Upper lobe of left lung (tissue), 6 donors: ENCODE data around the gene MYH9. TPM values are rescaled to one million over a fixed set of nuclear protein-coding genes. Genes with fewer than 3 reads are reported as not detected.

Source experiments
- ATAC-seq, 2 donors: fragments of 200-7000 bp; cut with Tn5 transposase; one replicate each; pipeline ENCODE4 v1.9.1; 2022; ENCODE audit warnings: mild to moderate bottlenecking in 2 of 2, moderate library complexity in 2 of 2; ENCODE audit not compliant: low FRiP score in 2 of 2
- DNase-seq, 2 donors: peaks; one replicate each; pipeline ENCODE4 v3.0.0-alpha.2; 2019 to 2020
- H3K27ac ChIP-seq, 4 donors: fragments of 200-600 bp; sonication (generic); one replicate each; pipeline ENCODE4 v1.5.1; 2016 to 2019
- H3K27me3 ChIP-seq, 4 donors: fragments of 200-600 bp; sonication (generic); one replicate each; pipeline ENCODE4 v1.5.1; 2017 to 2019
- H3K36me3 ChIP-seq, 4 donors: fragments of 200-600 bp; sonication (generic); one replicate each; pipeline ENCODE4 v1.5.1; 2016 to 2019
- H3K4me1 ChIP-seq, 4 donors: fragments of 200-600 bp; sonication (generic); one replicate each; pipeline ENCODE4 v1.5.1; 2018 to 2019
- H3K4me3 ChIP-seq, 4 donors: fragments of 200-600 bp; sonication (generic); one replicate each; pipeline ENCODE4 v1.5.1; 2017 to 2019; ENCODE audit warnings: mild to moderate bottlenecking in 2 of 4, moderate library complexity in 1 of 4
- H3K9me3 ChIP-seq, 4 donors: fragments of 200-600 bp; sonication (generic); one replicate each; pipeline ENCODE4 v1.5.1; 2018 to 2019
- CTCF ChIP-seq, 6 experiments: fragments of 450-650 bp in 4 of 6; fragments of 200-600 bp in 2 of 6; sonication (generic) in 2 of 6; IDR thresholded peaks; one replicate each; pipeline ENCODE4 v1.5.1; 2016 to 2019; ENCODE audit warnings: antibody characterized with exemption in 6 of 6
- EP300 ChIP-seq, 4 donors: sonication (generic); formaldehyde crosslinking; IDR thresholded peaks; one replicate each; pipeline ENCODE4 v1.5.1; 2017; ENCODE audit warnings: antibody characterized with exemption in 4 of 4, control low read depth in 2 of 4
- POLR2A ChIP-seq, 4 donors: fragments of 450-650 bp; IDR thresholded peaks; one replicate each; pipeline ENCODE4 v1.5.1; 2016 to 2017; ENCODE audit warnings: antibody characterized with exemption in 4 of 4, mild to moderate bottlenecking in 2 of 4
- POLR2AphosphoS5 ChIP-seq, 2 donors: sonication (generic); formaldehyde crosslinking; IDR thresholded peaks; one replicate each; pipeline ENCODE4 v1.5.1; 2017; ENCODE audit warnings: antibody characterized with exemption in 2 of 2
- WGBS, 2 donors: methylation state at CpG; one replicate each; pipeline ENCODE4 v1.1.5; 2017 to 2018; 5-methylcytosine and 5-hydroxymethylcytosine counted together
- total RNA-seq, 6 donors: library from RNA; depleted of rRNA in 4 of 6; stranded (reverse); fragments of >200 nt in 4 of 6; gene quantifications; one replicate each; pipeline versions ENCODE4 v1.1.0 to v1.2.1, GENCODE V29; 2016 to 2021
- donor health status: DM: no; HTN: no; CAD: no; lungs with moderate emphysema.
- donor health status: DM: no; HTN: yes; CAD: no; lungs with severe emphysema.

MYH9 gene
- total RNA-seq, 6 donors from 2014 or later: 486 to 925 (median 599) TPM

GRCh38 chr22:36298118-36298517, 89.6 kb downstream of the MYH9 start:
- DNase-seq: no peak
- H3K4me3 ChIP-seq: no peak overlapping the region
- no peak overlapping the region for H3K27ac ChIP-seq

DNA sequence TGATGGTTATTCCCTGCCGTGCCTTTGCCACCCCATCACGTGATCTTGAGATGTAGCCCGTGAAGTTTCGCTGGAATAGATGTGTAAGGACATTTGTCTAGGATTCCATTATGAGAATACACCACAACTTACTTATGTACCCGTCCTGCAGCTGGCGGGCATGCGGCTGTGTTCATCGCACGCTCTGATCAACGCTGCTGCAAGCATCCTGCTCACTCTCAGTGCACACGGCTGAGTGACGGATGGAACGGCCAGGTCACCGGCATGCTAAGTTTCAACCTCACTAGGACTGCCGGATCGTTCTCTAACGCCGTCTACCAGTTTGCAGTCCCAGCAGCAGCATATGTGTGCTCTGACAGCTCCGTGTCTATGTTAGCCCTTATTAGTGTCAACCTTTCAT, 90.2 kb downstream of the MYH9 start:
- peak in 1 of 2 donors; percentile 10 for TF ChIP-seq POLR2AphosphoS5 (IDR thresholded peaks at IDR 0.05)
- no peak for TF ChIP-seq EP300 (IDR thresholded peaks at IDR 0.05)
- no peak for TF ChIP-seq CTCF (IDR thresholded peaks at IDR 0.05)
- TF ChIP-seq POLR2A (IDR thresholded peaks at IDR 0.05): no peak
- peaks cover 0 to 6% (median 0%) of the 10 kb centered on the region in 4 donors for H3K4me1 ChIP-seq
- 88 to 90% methylated on average over 19 of the region's 19 CpGs for WGBS, 2 donors
- H3K36me3 ChIP-seq: peaks cover 96 to 100% (median 100%) of the 10 kb centered on the region in 4 donors
- H3K27me3 ChIP-seq: no peaks in the 10 kb centered on the region
- ATAC-seq (no peak), DNase-seq (no peak)
- H3K27ac ChIP-seq: no peak overlapping the region
- H3K4me3 ChIP-seq: no peak overlapping the region
- no peaks in the 10 kb centered on the region for H3K9me3 ChIP-seq

More at GRCh38 chr22:36298118-36298517, 89.6 kb downstream of the MYH9 start:
- Histone ChIP-seq H3K27me3 (no peaks in the 10 kb centered on the region), H3K9me3 (no peaks in the 10 kb centered on the region), H3K4me1 (peaks cover 0 to 6% (median 0%) of the 10 kb centered on the region in 4 donors), H3K36me3 (peaks cover 94 to 100% (median 100%) of the 10 kb centered on the region in 4 donors)
- WGBS, 2 donors: 91 to 94% methylated on average over 7 to 8 of the region's 8 CpGs
- TF ChIP-seq POLR2A (IDR thresholded peaks at IDR 0.05): no peak
- no peak for TF ChIP-seq EP300 (IDR thresholded peaks at IDR 0.05)
- no peak for TF ChIP-seq POLR2AphosphoS5 (IDR thresholded peaks at IDR 0.05)
- TF ChIP-seq CTCF (IDR thresholded peaks at IDR 0.05): no peak
- no peak for ATAC-seq

DNA sequence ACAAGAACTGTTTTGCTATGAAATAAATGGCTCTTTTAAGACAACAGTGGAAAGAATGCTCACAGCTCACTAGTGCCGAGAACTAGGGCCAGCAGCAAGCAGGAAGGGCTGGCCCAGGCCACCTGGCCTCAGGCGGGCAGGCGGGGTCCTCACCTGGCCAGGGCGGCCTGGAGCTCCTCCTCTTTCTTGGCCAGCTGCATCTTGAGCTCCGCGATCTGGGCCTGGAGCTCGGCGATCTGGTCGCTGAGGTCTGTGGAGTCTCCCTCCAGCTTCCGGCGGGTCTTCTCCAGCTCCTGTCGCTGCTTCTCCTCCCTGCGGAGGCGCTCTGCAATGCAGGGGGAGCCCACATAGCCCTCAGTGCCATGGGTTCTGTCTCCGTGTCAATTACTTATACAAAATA, 91.1 kb downstream of the MYH9 start:
- H3K36me3 ChIP-seq: peaks cover 97 to 100% (median 100%) of the 10 kb centered on the region in 4 donors
- WGBS, 2 donors: 94% methylated on average over 12 to 14 of the region's 15 CpGs
- peaks cover 0 to 5% (median 1%) of the 10 kb centered on the region in 4 donors for H3K4me1 ChIP-seq
- no peaks in the 10 kb centered on the region for H3K27me3 ChIP-seq
- DNase-seq (no peak), ATAC-seq (no peak)
- TF ChIP-seq POLR2A (IDR thresholded peaks at IDR 0.05) (no peak), EP300 (IDR thresholded peaks at IDR 0.05) (no peak), CTCF (IDR thresholded peaks at IDR 0.05) (no peak), POLR2AphosphoS5 (IDR thresholded peaks at IDR 0.05) (no peak)
- H3K27ac ChIP-seq: no peak overlapping the region
- no peak overlapping the region for H3K4me3 ChIP-seq
- H3K9me3 ChIP-seq: no peaks in the 10 kb centered on the region

GRCh38 chr22:36295247-36295646, 92.5 kb downstream of the MYH9 start:
- 92 to 96% methylated on average over 3 to 7 of the region's 7 CpGs for WGBS, 2 donors
- H3K27me3 ChIP-seq: no peaks in the 10 kb centered on the region
- H3K9me3 ChIP-seq: no peaks in the 10 kb centered on the region
- DNase-seq (no peak), ATAC-seq (no peak)
- H3K36me3 ChIP-seq: peaks cover 85 to 95% (median 88%) of the 10 kb centered on the region in 4 donors
- TF ChIP-seq CTCF (IDR thresholded peaks at IDR 0.05): no peak
- no peak for TF ChIP-seq POLR2A (IDR thresholded peaks at IDR 0.05)
- no peak for TF ChIP-seq EP300 (IDR thresholded peaks at IDR 0.05)
- no peak for TF ChIP-seq POLR2AphosphoS5 (IDR thresholded peaks at IDR 0.05)
- H3K4me3 ChIP-seq: no peak overlapping the region
- H3K4me1 ChIP-seq: peaks cover 0 to 4% (median 0%) of the 10 kb centered on the region in 4 donors
- no peak overlapping the region for H3K27ac ChIP-seq

GRCh38 chr22:36294801-36295200, 93.0 kb downstream of the MYH9 start:
- ATAC-seq (no peak), DNase-seq (no peak)
- no peaks in the 10 kb centered on the region for H3K27me3 ChIP-seq
- no peak for TF ChIP-seq EP300 (IDR thresholded peaks at IDR 0.05)
- TF ChIP-seq POLR2A (IDR thresholded peaks at IDR 0.05): no peak
- TF ChIP-seq POLR2AphosphoS5 (IDR thresholded peaks at IDR 0.05): no peak
- no peak for TF ChIP-seq CTCF (IDR thresholded peaks at IDR 0.05)
- WGBS, 2 donors: 90 to 94% methylated on average over 9 to 11 of the region's 11 CpGs
- H3K4me1 ChIP-seq: peaks cover 0 to 6% (median 1%) of the 10 kb centered on the region in 4 donors
- H3K27ac ChIP-seq: no peak overlapping the region
- H3K4me3 ChIP-seq: no peak overlapping the region
- H3K9me3 ChIP-seq: no peaks in the 10 kb centered on the region
- peaks cover 82 to 95% (median 85%) of the 10 kb centered on the region in 4 donors for H3K36me3 ChIP-seq
